OCI-LY7 (cell line): ENCODE data around the gene SPINK2. TPM values are rescaled to one million over a fixed set of nuclear protein-coding genes. Genes with fewer than 3 reads are reported as not detected.

ENCODE experiments used
- BruUV-seq: library from RNA; stranded (reverse); fragments of 400-500 nt; replicated peaks from 2 replicates; lab custom pipeline; 2021; lab: Mats Ljungman, UMichigan
- CTCF ChIA-PET: fragments of 300-600 bp; sonication (Branson Sonifier 250); formaldehyde crosslinking; loops from one replicate; lab custom pipeline; 2022; ENCODE audit warnings: antibody characterized with exemption; ENCODE audit not compliant: unreplicated experiment; lab: Charles Lee
- POLR2A ChIA-PET: fragments of 300-600 bp; sonication (Branson Sonifier 250); formaldehyde crosslinking; loops from one replicate; lab custom pipeline; 2022; ENCODE audit warnings: antibody characterized with exemption; lab: Charles Lee
- DNase-seq: peaks from one replicate; pipeline ENCODE4 v3.0.0-alpha.2; 2015; ENCODE audit warnings: low spot score
- H2AFZ ChIP-seq: fragments of 200-600 bp; sonication (generic), shearing (Covaris generic); 2 replicates; pipeline ENCODE4 v1.6.1; 2014; ENCODE audit warnings: mild to moderate bottlenecking, antibody characterized with exemption, low read length, moderate library complexity
- H3K27ac ChIP-seq: fragments of 200-600 bp; sonication (generic); 2 replicates; pipeline ENCODE4 v1.5.1; 2014; ENCODE audit warnings: mixed run types, low read depth, mild to moderate bottlenecking, moderate library complexity, low read length, inconsistent platforms; ENCODE audit not compliant: poor library complexity, severe bottlenecking
- H3K36me3 ChIP-seq: fragments of 200-600 bp; sonication (generic); 2 replicates; pipeline ENCODE4 v1.6.1; 2014; ENCODE audit warnings: mild to moderate bottlenecking, antibody characterized with exemption, low read length, moderate library complexity, mixed read lengths; ENCODE audit not compliant: insufficient read depth
- H3K4me1 ChIP-seq: fragments of 200-600 bp; sonication (generic); 2 replicates; pipeline ENCODE4 v1.5.1; 2014; ENCODE audit warnings: mild to moderate bottlenecking, low read length; ENCODE audit not compliant: insufficient read depth, poor library complexity, severe bottlenecking
- H3K4me2 ChIP-seq: fragments of 200-600 bp; sonication (generic); 2 replicates; pipeline ENCODE4 v1.6.1; 2014; ENCODE audit warnings: mild to moderate bottlenecking, low read length
- H3K4me3 ChIP-seq: fragments of 200-600 bp; sonication (generic); 2 replicates; pipeline ENCODE4 v1.5.1; 2014; ENCODE audit warnings: mild to moderate bottlenecking, low read depth, low read length; ENCODE audit not compliant: poor library complexity, severe bottlenecking
- H3K79me2 ChIP-seq: fragments of 200-600 bp; sonication (generic); 2 replicates; pipeline ENCODE4 v1.6.1; 2016; ENCODE audit warnings: low read depth, mild to moderate bottlenecking, low read length, moderate library complexity, mixed read lengths; ENCODE audit not compliant: insufficient read depth
- H3K9me2 ChIP-seq: fragments of 200-600 bp; sonication (generic); 2 replicates; pipeline ENCODE4 v1.6.1; 2016; ENCODE audit warnings: mild to moderate bottlenecking, low read length, mixed read lengths; ENCODE audit not compliant: insufficient read depth
- H3K9me3 ChIP-seq: fragments of 200-600 bp; sonication (generic); 2 replicates; pipeline ENCODE4 v1.6.1; 2014; ENCODE audit warnings: mild to moderate bottlenecking, mixed run types, low read length, mixed read lengths
- H4K20me1 ChIP-seq: fragments of 200-600 bp; sonication (generic); 2 replicates; pipeline ENCODE4 v1.6.1; 2014; ENCODE audit warnings: mild to moderate bottlenecking, antibody characterized with exemption, low read length, moderate library complexity, mixed read lengths; ENCODE audit not compliant: insufficient read depth
- EZH2phosphoT487 ChIP-seq: fragments of 200-600 bp; sonication (generic); IDR thresholded peaks from 2 replicates; pipeline ENCODE4 v1.6.1; 2018; ENCODE audit warnings: low read depth, borderline replicate concordance, mild to moderate bottlenecking, mixed run types, antibody characterized with exemption, low read length, moderate library complexity, mixed read lengths
- intact Hi-C: fragments of 100-400 bp; cut with micrococcal nuclease; formaldehyde crosslinking; loops from one replicate; pipeline ENCODE4 v1.10.0; 2022; ENCODE audit not compliant: unreplicated experiment
- total RNA-seq, 2 experiments: library from RNA; depleted of rRNA in 1 of 2; stranded (reverse); fragments of >200 nt in 1 of 2; shearing (Covaris generic) in 1 of 2; gene quantifications; 2 replicates each; pipeline ENCODE4 v1.2.3, GENCODE V29; 2014 to 2022
- TF ChIP-seq, protein P1 (sequence below): fragments of 200-600 bp; sonication (generic); conservative IDR thresholded peaks from 2 replicates; pipeline ENCODE4 v1.5.1; 2014; ENCODE audit warnings: mild to moderate bottlenecking, antibody characterized with exemption, low read length, moderate library complexity, mixed read lengths

The SPINK2 gene
- total RNA-seq, 2 experiments from 2014 or later = 3.0 to 15.1 TPM

GRCh38 chr4:56764223-56764622 lies 57.3 kb downstream of the SPINK2 start:
- no peaks in the 10 kb centered on the region for H4K20me1 ChIP-seq
- H3K27ac ChIP-seq = no peak overlapping the region
- BruUV-seq = no TSS peak
- peak overlapping the region; percentile 61; the same call in 1 of the 2 replicates for H2AFZ ChIP-seq
- POLR2A ChIA-PET = interaction anchor here (1.5 to 2.6 kb wide), 4 partner anchors 8 to 32 kb away, joined by 3 to 21 read pairs (median 12); no protein-coding TSS in a partner anchor
- H3K4me1 ChIP-seq = peaks cover 39% of the 10 kb centered on the region
- no peaks in the 10 kb centered on the region for H3K36me3 ChIP-seq
- H3K9me3 ChIP-seq = no peaks in the 10 kb centered on the region
- H3K79me2 ChIP-seq = no peaks in the 10 kb centered on the region
- CTCF ChIA-PET = no interaction called here
- no peak for TF ChIP-seq EZH2phosphoT487
- TF ChIP-seq, protein P1, sequence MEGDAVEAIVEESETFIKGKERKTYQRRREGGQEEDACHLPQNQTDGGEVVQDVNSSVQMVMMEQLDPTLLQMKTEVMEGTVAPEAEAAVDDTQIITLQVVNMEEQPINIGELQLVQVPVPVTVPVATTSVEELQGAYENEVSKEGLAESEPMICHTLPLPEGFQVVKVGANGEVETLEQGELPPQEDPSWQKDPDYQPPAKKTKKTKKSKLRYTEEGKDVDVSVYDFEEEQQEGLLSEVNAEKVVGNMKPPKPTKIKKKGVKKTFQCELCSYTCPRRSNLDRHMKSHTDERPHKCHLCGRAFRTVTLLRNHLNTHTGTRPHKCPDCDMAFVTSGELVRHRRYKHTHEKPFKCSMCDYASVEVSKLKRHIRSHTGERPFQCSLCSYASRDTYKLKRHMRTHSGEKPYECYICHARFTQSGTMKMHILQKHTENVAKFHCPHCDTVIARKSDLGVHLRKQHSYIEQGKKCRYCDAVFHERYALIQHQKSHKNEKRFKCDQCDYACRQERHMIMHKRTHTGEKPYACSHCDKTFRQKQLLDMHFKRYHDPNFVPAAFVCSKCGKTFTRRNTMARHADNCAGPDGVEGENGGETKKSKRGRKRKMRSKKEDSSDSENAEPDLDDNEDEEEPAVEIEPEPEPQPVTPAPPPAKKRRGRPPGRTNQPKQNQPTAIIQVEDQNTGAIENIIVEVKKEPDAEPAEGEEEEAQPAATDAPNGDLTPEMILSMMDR = no peak
- H3K4me3 ChIP-seq = no peak overlapping the region
- intact Hi-C loops = no loop called here
- H3K9me2 ChIP-seq = no peaks in the 10 kb centered on the region
- H3K4me2 ChIP-seq = peak overlapping the region; percentile 18
- no peak for DNase-seq

- Histone ChIP-seq H3K9me3 (no peaks in the 10 kb centered on the region), H2AFZ (peak overlapping the region; percentile 60; the same call in 1 of the 2 replicates), H3K4me2 (0 out of 2 replicates have a peak overlapping the region, but pooled peaks have one; percentile 22), H3K4me3 (no peak overlapping the region), H3K79me2 (no peaks in the 10 kb centered on the region), H3K4me1 (peaks cover 54% of the 10 kb centered on the region), H3K9me2 (no peaks in the 10 kb centered on the region), H4K20me1 (no peaks in the 10 kb centered on the region), H3K27ac (no peak overlapping the region), H3K36me3 (no peaks in the 10 kb centered on the region)
- no TSS peak for BruUV-seq
- CTCF ChIA-PET = interaction anchor here (0.5 to 2.6 kb wide), 5 partner anchors 9 to 813 kb away, joined by 3 to 5 read pairs (median 5); no protein-coding TSS in a partner anchor
- POLR2A ChIA-PET = interaction anchor here (0.5 to 2.6 kb wide), 13 partner anchors 10 to 296 kb away, joined by 3 to 21 read pairs (median 4); no protein-coding TSS in a partner anchor
- no peak for TF ChIP-seq EZH2phosphoT487
- TF ChIP-seq, protein P1 = peak; percentile 39; the same call in 1 of the 2 replicates
- no peak for DNase-seq
- intact Hi-C loops = no loop called here
Measured at GRCh38 chr4:56762484-56763250, 58.8 kb downstream of the SPINK2 start.
